Effector memory CD4-positive, alpha-beta T cell (primary cell): ENCODE results near the gene DYNLT4.
A peak's percentile ranks its signal among the peaks of the same experiment; 100 is the strongest.

Experiments
- DNase-seq, 3 donors: peaks; one replicate each; pipeline ENCODE4 v3.0.0-alpha.2; 2020
- H3K27ac ChIP-seq: 2 replicates; pipeline ENCODE4 v1.7.0; 2013; ENCODE audit warnings: mild to moderate bottlenecking, low read length, moderate library complexity; ENCODE audit not compliant: insufficient read depth, poor library complexity, severe bottlenecking
- H3K27me3 ChIP-seq: replicated peaks from 2 replicates; pipeline ENCODE4 v1.7.0; 2013; ENCODE audit warnings: mild to moderate bottlenecking, low read length; ENCODE audit not compliant: insufficient read depth, control insufficient read depth, poor library complexity, severe bottlenecking
- H3K36me3 ChIP-seq: 2 replicates; pipeline ENCODE4 v1.7.0; 2013; ENCODE audit warnings: mild to moderate bottlenecking, low read length, moderate library complexity; ENCODE audit not compliant: control insufficient read depth, insufficient read depth
- H3K4me1 ChIP-seq: 2 replicates; pipeline ENCODE4 v1.7.0; 2013; ENCODE audit warnings: low read length, mild to moderate bottlenecking; ENCODE audit not compliant: control insufficient read depth, insufficient read depth, poor library complexity, severe bottlenecking
- H3K4me3 ChIP-seq: 2 replicates; pipeline ENCODE4 v1.7.0; 2013; ENCODE audit warnings: low read length, low read depth, mild to moderate bottlenecking; ENCODE audit not compliant: insufficient read depth, poor library complexity, severe bottlenecking
- H3K9me3 ChIP-seq: 2 replicates; pipeline ENCODE4 v1.7.0; 2013; ENCODE audit warnings: mild to moderate bottlenecking, low read length, moderate library complexity; ENCODE audit not compliant: control insufficient read depth

Gene DYNLT4

DNA sequence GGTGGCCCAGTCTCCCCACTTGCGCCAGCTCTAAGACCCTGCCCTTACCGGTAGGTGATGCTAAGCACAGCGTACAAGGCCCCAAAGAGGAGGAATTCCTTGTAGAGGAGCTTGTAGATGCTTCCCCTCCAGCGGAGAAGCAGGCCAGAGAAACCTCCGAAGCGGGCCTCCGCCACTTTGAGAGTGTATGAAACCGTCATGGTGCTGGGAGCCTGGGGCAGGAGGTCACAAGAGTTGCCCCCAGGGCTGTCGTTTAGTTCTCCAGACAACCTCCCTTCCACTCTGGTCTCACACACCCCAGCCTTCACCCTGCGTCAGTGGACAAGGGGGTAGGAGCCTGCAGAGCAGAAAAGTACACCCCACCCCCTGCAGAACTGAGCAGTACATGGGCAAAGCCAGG lies 19.6 kb downstream of the DYNLT4 start:
- Histone ChIP-seq H3K4me3 (no peak overlapping the region), H3K27me3 (no peaks in the 10 kb centered on the region), H3K4me1 (peaks cover 28% of the 10 kb centered on the region), H3K9me3 (no peaks in the 10 kb centered on the region), H3K36me3 (no peaks in the 10 kb centered on the region), H3K27ac (no peak overlapping the region)
- DNase-seq: no peak

- H3K4me1 ChIP-seq: peaks cover 28% of the 10 kb centered on the region
- no peaks in the 10 kb centered on the region for H3K27me3 ChIP-seq
- DNase-seq: no peak
- no peaks in the 10 kb centered on the region for H3K36me3 ChIP-seq
- no peak overlapping the region for H3K4me3 ChIP-seq
- no peaks in the 10 kb centered on the region for H3K9me3 ChIP-seq
- peak overlapping the region; percentile 38 for H3K27ac ChIP-seq
Measured at GRCh38 chr1:44786841-44787426, 20.2 kb downstream of the DYNLT4 start.

DNA sequence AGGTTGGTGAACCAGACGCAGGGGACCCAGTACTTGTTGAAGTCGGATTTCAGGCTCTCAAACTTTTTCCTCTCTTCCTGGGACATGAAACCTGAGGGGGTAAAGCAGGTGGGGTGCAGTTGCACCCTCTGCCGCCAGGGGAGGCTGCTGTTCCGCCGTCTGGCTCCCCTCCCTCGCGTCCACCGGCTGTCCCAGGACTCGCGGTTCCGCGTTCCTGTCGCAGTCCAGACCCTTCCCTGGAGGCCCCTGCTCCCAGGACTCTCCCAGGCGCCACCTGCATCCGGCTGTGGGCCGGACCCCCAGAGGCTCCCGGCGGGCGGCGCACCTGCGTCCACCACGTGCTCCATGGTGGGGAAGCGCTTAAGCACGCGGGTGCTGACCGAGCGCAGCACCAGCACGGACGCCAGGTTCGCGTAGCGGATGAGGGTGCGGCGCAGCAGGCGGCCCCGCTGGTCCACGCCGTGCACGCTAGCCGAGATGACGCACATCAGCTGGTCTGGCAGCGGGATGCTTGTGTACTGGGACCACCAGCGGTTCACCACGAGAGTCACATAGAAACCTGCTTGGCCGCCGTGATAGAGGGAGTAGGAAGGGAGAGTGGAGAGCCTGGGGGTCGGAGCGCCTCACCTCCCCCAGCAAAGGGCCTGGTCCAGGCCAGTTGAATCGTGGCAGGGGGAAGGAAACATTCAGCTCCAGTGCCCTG lies 20.9 kb downstream of the DYNLT4 start:
- Histone ChIP-seq H3K36me3 (peaks cover 5% of the 10 kb centered on the region), H3K9me3 (no peaks in the 10 kb centered on the region), H3K27me3 (no peaks in the 10 kb centered on the region), H3K27ac (peak overlapping the region; percentile 38), H3K4me1 (peaks cover 28% of the 10 kb centered on the region), H3K4me3 (peak overlapping the region; percentile 59)
- peak; percentile 62 to 69 (median 63) for DNase-seq

- Histone ChIP-seq H3K4me3 (peak overlapping the region; percentile 59), H3K9me3 (no peaks in the 10 kb centered on the region), H3K27me3 (no peaks in the 10 kb centered on the region), H3K36me3 (peaks cover 12% of the 10 kb centered on the region), H3K27ac (peak overlapping the region; percentile 38), H3K4me1 (peaks cover 28% of the 10 kb centered on the region)
- no peak for DNase-seq
Measured at GRCh38 chr1:44785501-44786137, 21.5 kb downstream of the DYNLT4 start.

GRCh38 chr1:44785029-44785380 lies 22.1 kb downstream of the DYNLT4 start:
- Histone ChIP-seq H3K36me3 (peaks cover 15% of the 10 kb centered on the region), H3K27ac (no peak overlapping the region), H3K9me3 (no peaks in the 10 kb centered on the region), H3K4me3 (peak overlapping the region; percentile 48), H3K4me1 (peaks cover 28% of the 10 kb centered on the region), H3K27me3 (no peaks in the 10 kb centered on the region)
- no peak for DNase-seq

DNA sequence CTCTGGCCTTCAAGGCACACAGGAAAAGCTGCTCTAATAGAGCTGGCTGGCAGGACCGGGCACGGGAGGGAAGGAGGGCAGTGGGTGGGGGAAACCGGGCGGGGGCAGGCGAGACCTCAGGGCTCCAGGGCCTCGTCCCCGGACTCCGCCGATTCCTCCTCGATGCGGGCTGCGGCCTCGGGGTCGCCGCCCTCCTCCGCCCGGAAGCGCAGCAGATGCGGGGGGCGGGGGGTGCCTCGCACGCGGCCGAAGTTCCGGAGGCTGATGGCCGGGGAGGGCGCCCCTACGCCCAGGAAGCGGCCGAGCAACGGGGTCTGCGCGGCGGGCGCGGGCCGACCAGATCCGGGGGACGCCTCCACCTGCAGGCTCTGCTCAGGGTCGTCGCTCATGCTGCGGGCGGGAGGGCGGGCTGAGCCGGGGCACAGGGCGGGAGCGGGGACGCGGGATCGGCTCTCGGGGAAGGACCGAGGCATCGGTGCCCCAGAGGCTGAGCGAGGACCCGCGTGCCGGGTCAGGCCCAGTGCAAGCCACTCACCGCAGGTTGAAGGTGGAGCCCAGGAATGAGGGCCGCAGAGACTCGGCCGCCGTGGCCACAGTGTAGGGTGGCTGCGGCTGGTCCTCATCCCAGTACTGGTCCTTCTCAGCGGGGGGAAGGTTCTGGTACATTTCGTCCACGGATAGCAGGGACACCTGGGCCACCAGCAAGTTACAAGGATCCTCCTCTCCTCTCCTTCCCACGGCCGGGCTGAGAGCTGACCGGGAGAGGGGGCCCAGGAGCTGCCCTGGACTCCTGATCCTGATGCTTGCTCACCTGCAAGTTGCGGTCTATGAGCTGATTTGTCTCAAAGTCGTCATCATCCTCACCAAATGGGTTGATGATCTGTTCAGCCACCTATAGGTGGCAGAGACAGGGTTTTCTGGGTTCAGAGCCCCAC lies 22.8 kb downstream of the DYNLT4 start:
- H3K27me3 ChIP-seq: no peaks in the 10 kb centered on the region
- peaks cover 15% of the 10 kb centered on the region for H3K36me3 ChIP-seq
- peaks cover 28% of the 10 kb centered on the region for H3K4me1 ChIP-seq
- peak overlapping the region; percentile 48 for H3K4me3 ChIP-seq
- no peaks in the 10 kb centered on the region for H3K9me3 ChIP-seq
- H3K27ac ChIP-seq: peak overlapping the region; percentile 52
- peak in 1 of 3 donors; percentile 35 for DNase-seq

DNA sequence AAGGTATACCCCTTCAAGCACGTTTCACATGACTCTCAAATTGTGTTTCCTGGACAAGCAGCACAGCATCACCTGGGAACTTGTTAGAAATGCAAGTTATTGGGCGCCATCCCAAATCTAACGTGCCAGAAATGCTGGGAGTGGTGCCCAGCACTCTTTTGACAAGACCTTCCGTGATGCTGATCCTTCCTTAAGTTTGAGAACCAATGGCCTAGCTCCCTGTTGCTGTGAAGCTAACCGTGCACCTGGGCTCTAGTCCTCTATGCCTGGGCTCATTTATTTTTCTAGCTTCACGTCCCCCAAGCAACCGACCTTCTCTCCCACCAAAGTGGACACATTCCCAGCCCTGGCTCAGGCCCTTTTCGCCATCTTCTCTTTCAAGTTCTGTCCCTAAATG lies 23.5 kb downstream of the DYNLT4 start:
- Histone ChIP-seq H3K4me1 (peaks cover 28% of the 10 kb centered on the region), H3K9me3 (no peaks in the 10 kb centered on the region), H3K27ac (peak overlapping the region; percentile 52), H3K4me3 (peak overlapping the region; percentile 48), H3K36me3 (peaks cover 18% of the 10 kb centered on the region), H3K27me3 (no peaks in the 10 kb centered on the region)
- DNase-seq: no peak

DNA sequence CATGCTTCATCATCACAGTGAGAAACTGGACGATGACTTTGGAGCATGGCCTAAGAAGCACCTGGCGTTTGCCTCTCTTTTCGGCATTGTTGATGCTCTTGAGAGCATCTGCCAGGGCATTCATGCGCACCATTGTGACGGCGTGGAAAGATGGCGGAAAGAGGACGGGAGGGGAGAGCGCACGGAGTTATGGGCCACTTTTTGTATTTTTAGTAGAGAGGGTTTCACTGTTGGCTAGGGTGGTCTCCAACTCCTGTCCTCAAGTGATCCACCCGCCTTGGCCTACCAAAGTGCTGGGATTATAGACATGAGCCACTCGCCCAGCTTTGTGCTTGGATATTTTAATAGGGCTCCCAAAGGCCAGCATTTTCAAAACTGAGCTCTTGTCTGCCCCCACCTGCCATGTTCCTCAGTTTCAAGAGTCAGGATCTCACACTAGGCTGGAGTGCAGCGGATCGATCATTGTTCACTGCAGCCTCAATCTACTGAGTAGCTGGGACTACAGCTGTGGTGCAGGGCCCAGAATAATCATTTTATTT lies 26.5 kb downstream of the DYNLT4 start:
- Histone ChIP-seq H3K4me3 (no peak overlapping the region), H3K27ac (no peak overlapping the region), H3K27me3 (no peaks in the 10 kb centered on the region), H3K36me3 (peaks cover 43% of the 10 kb centered on the region), H3K9me3 (no peaks in the 10 kb centered on the region), H3K4me1 (peaks cover 32% of the 10 kb centered on the region)
- DNase-seq: no peak

DNA sequence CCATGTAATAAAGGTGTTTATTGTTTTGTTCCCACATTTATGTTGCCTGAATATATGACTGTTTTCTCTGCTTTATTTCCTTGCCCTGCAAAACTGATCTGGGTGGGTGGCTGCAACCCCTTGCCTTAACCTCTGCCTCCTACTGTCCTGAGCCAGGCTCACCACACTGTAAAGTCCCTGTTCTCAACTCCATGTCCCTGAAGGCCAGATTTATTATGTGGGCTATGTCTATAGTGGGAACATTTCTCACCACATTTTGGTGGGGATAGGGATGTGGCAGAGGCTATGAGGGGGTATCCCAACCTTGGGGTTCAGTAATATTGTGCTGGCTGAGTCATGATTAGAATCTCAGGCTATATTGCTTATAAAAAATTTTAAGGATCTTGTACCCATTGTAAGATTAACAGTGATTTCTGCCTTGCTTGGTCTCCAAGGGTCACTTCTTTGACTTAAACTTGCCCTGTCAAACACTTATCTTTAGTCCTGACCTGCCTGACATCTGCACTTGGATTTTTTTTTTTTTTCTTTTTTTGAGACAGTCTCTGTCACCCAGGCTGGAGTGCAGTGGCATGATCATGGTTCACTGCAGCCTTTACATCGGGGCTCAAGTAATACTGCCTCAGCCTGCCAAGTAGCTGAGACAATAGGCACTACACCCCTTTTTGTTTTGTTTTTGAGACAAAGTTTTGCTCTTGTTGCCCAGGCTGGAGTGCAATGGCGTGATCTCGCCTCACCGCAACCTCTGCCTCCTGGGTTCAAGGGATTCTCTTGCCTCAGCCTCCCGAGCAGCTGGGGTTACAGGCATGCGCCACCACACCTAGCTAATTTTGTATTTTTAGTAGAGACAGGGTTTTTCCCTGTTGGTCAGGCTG lies 28.2 kb downstream of the DYNLT4 start:
- no peaks in the 10 kb centered on the region for H3K27me3 ChIP-seq
- no peak for DNase-seq
- peaks cover 43% of the 10 kb centered on the region for H3K36me3 ChIP-seq
- peaks cover 20% of the 10 kb centered on the region for H3K4me1 ChIP-seq
- no peak overlapping the region for H3K27ac ChIP-seq
- no peaks in the 10 kb centered on the region for H3K9me3 ChIP-seq
- no peak overlapping the region for H3K4me3 ChIP-seq
